Head of caudate nucleus (tissue), 42 donors: ENCODE results near the gene TRAPPC2.
"Not testable (repeated sequence)": the region's sequence is repeated elsewhere in the genome, so short reads cannot be mapped to it uniquely, and the experiment has no call there.

Experiments used
- DNase-seq, 42 donors: peaks; one replicate each; pipeline versions ENCODE4 v3.0.0 to v3.0.0-alpha.2; 2020 to 2021; ENCODE audit warnings: mixed read lengths in 7 of 42
- intact Hi-C: fragments of 100-400 bp; cut with DNase I; formaldehyde crosslinking; loops from one replicate; pipeline ENCODE4 v1.15.0; 2022

TRAPPC2 gene

GRCh38 chrX:13687203-13687602 lies 47.2 kb downstream of the TRAPPC2 start:
- intact Hi-C loops: no loop called here
- no peak for DNase-seq

- intact Hi-C loops: no loop called here
- DNase-seq: no peak
These were observed 49.2 kb downstream of the TRAPPC2 start for GRCh38 chrX:13685126-13685763.

- no peak for DNase-seq
- intact Hi-C loops: no loop called here
These were observed 50.1 kb downstream of the TRAPPC2 start for GRCh38 chrX:13684361-13684760.

- peak in 16 of 42 donors; percentile 2 to 66 (median 21) for DNase-seq
- intact Hi-C loops: no loop called here
These were observed 52.8 kb downstream of the TRAPPC2 start for GRCh38 chrX:13681595-13681994.

GRCh38 chrX:13679700-13680099 lies 54.7 kb downstream of the TRAPPC2 start:
- intact Hi-C loops: not testable (repeated sequence)

GRCh38 chrX:13676885-13677284 lies 57.5 kb downstream of the TRAPPC2 start:
- intact Hi-C loops: no loop called here
- no peak for DNase-seq

More at GRCh38 chrX:13679700-13680099, 54.7 kb downstream of the TRAPPC2 start:
- DNase-seq: not testable (repeated sequence)

- intact Hi-C loops: no loop called here
- DNase-seq: no peak
These were observed 61.4 kb downstream of the TRAPPC2 start for GRCh38 chrX:13673016-13673415.

GRCh38 chrX:13670197-13670596 lies 64.2 kb downstream of the TRAPPC2 start:
- intact Hi-C loops: no loop called here
- DNase-seq: no peak

- intact Hi-C loops, DNase-seq: not testable (repeated sequence)
These were observed 64.7 kb downstream of the TRAPPC2 start for GRCh38 chrX:13669755-13670154.

- no peak for DNase-seq
- intact Hi-C loops: no loop called here
These were observed 65.1 kb downstream of the TRAPPC2 start for GRCh38 chrX:13669246-13669737.

- intact Hi-C loops: no loop called here
- DNase-seq: no peak
These were observed 66.5 kb downstream of the TRAPPC2 start for GRCh38 chrX:13667919-13668318.

GRCh38 chrX:13666836-13667235 lies 67.6 kb downstream of the TRAPPC2 start:
- intact Hi-C loops: no loop called here
- DNase-seq: peak in 41 of 42 donors; percentile 17 to 83 (median 61)

GRCh38 chrX:13664020-13664419 lies 70.4 kb downstream of the TRAPPC2 start:
- no peak for DNase-seq
- intact Hi-C loops: loop anchor here (5.0 kb wide), 1 partner anchor 368 kb away; no protein-coding TSS in a partner anchor

- intact Hi-C loops: loop anchor here (5.0 kb wide), 1 partner anchor 370 kb away; no protein-coding TSS in a partner anchor
- DNase-seq: no peak
These were observed 72.0 kb downstream of the TRAPPC2 start for GRCh38 chrX:13662355-13662791.
